ENCODE results near the gene MYO3A.

Gene MYO3A, protein sequence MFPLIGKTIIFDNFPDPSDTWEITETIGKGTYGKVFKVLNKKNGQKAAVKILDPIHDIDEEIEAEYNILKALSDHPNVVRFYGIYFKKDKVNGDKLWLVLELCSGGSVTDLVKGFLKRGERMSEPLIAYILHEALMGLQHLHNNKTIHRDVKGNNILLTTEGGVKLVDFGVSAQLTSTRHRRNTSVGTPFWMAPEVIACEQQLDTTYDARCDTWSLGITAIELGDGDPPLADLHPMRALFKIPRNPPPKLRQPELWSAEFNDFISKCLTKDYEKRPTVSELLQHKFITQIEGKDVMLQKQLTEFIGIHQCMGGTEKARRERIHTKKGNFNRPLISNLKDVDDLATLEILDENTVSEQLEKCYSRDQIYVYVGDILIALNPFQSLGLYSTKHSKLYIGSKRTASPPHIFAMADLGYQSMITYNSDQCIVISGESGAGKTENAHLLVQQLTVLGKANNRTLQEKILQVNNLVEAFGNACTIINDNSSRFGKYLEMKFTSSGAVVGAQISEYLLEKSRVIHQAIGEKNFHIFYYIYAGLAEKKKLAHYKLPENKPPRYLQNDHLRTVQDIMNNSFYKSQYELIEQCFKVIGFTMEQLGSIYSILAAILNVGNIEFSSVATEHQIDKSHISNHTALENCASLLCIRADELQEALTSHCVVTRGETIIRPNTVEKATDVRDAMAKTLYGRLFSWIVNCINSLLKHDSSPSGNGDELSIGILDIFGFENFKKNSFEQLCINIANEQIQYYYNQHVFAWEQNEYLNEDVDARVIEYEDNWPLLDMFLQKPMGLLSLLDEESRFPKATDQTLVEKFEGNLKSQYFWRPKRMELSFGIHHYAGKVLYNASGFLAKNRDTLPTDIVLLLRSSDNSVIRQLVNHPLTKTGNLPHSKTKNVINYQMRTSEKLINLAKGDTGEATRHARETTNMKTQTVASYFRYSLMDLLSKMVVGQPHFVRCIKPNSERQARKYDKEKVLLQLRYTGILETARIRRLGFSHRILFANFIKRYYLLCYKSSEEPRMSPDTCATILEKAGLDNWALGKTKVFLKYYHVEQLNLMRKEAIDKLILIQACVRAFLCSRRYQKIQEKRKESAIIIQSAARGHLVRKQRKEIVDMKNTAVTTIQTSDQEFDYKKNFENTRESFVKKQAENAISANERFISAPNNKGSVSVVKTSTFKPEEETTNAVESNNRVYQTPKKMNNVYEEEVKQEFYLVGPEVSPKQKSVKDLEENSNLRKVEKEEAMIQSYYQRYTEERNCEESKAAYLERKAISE (N-terminal part only)

DNA sequence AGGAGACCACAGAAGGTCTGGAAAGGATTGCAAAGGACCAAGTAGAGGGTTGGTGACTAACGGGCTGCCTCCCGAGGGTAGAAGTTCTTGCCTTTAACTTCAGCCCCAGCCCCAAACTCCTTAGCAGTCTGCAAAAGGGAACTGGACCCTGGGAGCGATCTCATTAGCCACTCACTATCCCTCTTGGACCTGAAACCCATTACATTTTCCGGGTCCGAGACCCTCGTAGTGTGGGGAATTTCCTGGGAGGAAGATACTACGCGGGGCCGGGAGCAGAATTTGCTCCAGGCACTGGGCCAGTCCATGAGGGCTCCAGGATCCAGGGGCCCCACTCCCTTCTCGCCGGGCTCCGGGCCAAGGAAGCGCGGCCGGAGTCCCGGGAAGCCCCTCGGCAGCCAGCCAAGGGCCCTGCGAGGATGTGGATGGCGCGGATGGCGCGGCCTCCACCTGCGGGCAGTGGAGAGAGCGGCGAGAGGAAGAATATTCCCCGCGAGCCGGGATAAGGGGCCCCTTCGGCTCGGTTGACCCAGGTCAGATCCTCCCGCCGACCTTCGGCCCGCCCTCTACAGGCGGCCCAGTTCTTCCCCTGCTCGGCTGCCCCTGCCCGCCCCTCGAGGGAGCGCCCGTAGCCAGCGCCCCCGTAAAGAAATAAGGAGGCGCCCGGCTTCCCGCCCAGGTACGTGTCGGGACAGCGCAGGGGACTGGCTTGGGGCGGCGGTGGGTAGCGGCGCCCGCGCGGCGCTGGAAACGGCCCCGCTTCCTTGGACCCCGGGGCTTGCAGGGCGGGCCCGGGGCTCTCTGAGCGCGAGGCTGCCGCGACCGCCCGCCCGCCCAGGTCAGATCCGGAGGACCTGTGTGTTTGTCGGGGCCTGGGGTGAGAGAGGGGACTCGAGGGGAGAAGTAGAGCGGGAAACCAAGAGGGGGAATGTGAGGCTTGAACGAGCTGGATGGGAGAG lies at the start of gene MYO3A:
Gene MYO3A (plus strand): TSS at position 577 of the 956 bp plus-strand sequence. CDS start 17,882 bp downstream, outside the sequence.
- no peak for DNase-seq

DNA sequence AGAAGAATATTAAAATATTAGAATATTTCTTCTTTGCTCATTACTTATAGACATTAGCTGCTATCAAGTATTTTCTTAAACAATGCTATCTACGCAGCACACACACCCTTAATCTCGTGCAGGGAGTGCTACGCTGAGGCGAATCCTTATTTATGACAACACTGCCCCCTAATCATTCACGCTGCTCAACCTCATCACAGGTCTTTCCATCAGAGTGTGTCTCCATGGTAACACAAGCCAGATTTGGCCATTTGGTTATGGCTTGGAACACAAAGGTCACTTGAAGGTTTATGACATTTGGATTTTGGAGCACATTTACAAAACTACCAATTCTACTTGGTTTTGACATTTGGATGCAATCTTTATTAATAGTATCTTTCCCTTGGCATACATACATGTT lies 45.4 kb upstream of the MYO3A start:
- DNase-seq, result no peak

DNA sequence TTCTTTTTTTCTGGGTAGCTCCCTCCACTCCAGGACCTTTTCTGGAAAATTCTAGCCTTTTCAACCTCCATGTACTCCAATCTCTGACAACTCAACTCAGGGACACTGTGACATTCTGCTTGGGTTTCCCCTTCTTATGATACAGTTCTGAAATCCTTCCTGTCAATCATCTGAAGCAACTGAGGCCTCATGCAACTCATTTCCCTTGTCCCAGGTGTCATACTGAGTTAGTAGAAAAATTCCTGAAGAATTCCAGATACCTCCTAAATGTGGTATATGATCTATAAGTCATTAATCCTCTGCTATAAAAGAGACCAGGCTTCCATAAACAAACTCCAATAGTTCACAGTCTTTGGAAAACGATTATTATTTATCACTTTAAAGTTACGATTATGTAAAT lies 43.0 kb upstream of the MYO3A start:
- DNase-seq, result no peak

DNA sequence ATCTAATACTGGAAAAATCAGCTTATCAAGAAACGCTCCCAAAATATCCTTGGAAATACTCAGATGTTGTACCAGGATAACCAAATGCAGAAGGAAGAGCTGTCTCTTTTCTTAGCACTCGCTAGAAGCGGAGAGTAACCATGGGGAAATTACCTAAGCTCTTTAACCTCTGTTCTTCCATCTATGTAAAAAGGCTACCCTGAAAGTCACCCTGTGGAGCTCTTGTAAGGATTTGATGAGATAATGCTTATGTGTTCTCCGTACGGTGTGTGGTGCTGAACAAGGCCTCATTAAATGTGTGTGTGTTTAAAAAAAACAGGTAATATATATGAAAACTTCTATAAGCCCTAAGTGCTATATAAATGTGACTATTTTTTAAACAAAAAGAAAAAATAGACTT lies 38.2 kb upstream of the MYO3A start:
- no peak for DNase-seq

DNA sequence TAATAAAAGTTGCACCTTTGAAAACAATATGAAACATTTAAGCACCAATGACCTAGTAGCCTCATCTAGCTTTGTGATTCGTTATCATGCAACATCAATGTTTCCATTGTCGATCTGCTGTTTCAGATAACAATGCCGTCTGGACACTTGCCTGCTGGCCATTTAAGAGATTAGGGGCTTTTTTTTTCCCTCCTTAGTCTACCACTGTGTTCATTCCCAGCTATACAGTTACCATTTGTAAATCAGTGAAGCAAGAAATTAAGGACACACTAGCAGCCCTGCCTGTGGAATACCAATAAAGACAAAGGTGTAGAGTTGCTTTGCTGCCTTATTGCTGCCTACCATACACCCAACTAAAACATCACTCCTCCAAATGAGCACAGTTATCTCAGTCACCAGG lies 37.6 kb upstream of the MYO3A start:
- no peak for DNase-seq

DNA sequence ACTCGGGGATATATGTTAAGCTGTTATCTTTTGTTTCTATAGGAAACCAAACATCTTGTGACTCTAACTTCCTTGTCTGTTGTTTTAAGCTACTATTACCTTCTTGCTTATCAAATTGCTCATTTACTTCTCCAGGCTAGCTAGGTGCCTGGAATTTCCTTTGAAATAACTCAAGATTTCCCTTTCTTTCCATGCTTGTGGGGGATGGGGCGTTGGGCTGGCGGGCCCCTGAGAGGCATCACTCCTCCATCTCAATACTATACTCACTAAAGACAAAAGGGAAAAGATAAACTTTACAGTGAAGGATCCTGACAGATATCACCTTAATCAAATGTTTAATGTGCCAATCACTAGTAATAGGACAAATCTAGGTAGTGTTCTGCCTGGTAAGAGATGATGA lies 34.7 kb upstream of the MYO3A start:
- no peak for DNase-seq

DNA sequence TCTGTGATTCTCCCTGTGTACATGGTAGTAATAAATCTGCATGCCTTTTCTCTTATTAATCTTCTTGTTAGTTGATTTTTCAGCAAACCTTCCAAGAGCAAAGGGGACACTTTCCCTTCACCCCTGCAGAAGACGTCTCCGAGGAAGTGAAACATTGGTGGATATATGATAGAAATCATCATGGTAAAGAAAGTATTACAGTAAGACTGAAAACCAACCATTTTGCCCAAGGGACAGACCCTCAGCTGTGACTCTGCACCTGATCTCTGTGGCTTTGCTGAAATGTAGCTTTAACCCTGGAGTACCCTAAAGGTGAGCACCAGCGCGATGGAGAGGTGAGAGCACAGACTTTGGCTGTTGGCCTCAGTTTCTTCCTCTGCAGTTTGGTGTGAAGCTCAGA lies 32.8 kb upstream of the MYO3A start:
- no peak for DNase-seq

DNA sequence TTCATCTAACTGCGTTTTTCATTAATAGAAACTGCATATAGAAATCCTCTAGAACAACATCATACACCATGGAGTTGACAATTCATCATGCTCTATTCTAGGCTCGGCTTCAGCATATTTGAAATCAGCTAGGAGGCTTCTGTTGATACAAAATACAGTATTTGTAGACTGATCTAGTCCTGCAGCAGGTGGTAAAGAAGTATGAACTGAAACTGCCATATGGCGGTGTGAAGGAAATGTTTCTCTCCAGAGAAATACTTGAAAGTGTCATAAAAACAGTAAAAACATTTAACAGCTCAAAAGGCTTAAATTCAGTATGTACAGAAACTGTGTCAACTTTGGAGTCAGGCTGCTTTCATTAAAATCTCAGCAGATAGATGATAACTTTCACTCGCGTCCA lies 32.0 kb upstream of the MYO3A start:
- DNase-seq, result no peak

DNA sequence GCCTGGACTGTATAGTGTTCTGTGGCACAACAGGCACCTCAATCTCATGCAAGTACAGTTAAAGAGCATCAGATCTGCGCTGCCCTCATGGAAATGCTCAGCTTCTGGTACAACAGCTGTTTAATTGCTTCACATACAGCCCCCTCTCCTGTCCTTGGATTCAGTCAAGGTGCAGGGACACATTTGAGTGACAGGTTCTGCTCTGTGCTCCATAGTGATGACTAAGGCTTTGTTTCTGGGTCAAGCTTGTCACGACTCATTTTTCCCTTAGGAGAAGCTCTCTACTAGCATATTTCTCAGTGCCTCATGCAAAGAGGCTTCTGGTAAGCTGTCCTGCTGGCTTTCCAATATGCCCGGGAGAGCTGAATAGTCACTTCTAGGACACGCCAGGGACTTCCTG lies 26.8 kb upstream of the MYO3A start:
- no peak for DNase-seq

DNA sequence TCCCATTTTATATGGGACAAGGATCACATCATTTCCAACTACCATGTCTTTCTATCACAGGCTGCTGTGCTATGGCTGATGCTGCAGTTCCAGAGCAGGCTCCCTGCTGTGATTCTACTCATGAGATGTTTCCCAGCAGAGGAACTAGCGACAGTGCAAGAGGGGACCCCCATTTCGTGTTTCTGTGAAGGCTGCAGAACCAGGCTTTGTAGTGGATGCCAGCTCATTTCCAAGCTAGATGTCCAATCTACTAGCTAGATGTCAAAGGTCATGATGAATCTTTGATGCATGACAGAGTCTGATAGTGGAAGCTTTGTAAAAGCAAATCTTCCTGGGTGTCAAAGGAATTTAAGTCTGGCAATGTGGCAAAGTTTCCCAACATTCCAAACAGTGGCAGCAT lies 21.2 kb upstream of the MYO3A start:
- DNase-seq, result no peak

DNA sequence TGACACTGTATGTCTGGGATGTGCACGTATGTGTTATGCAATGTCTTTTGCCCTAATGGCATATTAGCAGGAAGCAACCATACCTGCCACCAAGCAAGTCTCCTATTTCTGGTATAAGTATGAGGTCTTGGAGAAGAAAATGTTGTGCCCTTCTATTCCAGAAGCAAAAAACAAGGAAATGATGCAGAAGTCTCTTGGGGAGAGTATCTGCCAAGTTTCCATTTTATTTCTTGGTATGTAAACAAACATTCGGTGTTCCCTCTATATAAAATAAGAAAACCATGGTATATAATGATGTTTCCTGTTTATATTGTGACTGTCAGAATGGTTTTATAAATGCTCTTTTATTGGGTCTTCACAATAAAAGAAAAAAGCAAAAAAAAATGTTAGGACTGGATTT lies 19.3 kb upstream of the MYO3A start:
- no peak for DNase-seq

DNA sequence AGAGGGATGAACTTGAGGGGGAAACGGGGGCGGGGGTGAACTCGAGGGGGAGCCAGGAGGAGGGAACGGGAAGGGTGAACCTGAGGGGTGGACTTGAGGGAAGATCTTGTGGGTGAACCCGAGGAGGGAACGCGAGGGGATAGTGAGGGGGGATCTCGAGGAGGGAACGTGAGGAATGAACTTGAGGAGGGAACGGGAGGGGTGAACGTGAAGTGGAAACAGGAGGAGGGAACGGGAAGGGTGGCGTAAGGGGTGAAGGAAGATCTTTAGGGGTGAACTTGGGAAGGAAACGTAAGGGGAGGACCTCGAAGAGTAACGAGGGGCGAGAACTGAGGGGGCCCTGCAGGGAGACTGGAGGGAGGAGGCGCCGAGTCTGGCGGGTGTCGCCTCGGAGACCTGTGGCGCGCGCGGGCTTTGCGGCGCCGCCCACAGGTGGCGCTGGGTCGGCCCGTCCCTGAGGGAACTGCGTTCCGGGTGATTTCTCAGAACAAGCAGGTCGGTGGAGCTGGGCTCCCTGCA lies 651 bp downstream of the MYO3A start:
- no peak for DNase-seq

DNA sequence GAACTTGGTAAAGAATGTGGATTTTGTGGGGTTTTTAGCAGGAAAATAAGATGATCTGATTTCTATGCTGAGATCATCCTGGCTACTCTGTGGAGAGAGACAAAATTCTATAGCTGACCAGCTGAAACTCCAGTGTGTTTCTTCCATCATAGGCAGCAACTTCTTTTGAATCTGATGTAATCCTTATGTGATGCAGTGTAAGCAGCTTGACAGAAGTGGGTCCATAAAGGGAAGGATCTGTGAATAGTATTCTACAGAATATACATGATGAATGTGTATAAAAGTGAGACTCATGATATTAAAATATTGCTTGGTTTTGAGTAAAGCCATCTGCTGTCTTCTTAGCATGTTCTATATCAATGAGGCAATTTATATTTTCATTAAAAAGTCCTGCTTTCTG lies 4.4 kb downstream of the MYO3A start:
- DNase-seq, result no peak

DNA sequence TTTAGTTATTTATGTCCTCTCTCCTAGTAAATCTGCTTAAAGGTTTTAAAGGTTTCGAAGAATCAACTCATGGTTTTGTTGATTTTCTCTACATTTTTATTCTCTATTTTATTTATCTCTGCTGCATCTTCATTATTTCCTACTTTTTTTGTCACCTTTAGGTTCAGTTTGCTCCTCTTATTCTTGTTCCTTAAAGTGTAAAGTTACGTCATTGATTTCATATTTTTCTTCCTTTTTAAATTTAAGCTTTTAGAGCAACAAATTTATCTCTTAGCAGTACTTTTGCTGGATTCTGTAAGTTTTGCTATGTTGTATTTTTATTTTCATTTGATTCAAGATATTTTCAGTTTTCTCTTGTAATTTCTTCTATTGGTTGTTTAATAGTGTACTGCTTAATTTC lies 10.7 kb downstream of the MYO3A start:
- no peak for DNase-seq

DNA sequence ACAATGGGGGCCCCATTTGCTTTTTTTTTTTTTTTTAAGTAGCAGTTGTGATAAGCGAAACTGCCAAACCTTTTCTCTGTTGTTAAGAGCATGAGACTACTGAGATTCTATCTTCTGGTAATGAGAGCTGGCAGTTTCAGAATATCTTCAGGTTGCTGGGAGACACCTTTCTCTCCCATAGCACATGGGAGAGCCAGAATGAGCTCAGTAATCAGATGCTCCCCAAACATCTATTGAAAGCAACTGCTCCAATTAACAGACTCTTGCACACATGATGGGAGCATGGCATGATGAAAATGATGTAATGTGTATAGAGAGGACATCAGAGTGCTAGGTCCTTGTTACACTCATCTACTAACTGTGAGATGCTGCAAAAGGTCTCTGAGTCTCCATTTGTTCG lies 18.8 kb downstream of the MYO3A start:
- no peak for DNase-seq

DNA sequence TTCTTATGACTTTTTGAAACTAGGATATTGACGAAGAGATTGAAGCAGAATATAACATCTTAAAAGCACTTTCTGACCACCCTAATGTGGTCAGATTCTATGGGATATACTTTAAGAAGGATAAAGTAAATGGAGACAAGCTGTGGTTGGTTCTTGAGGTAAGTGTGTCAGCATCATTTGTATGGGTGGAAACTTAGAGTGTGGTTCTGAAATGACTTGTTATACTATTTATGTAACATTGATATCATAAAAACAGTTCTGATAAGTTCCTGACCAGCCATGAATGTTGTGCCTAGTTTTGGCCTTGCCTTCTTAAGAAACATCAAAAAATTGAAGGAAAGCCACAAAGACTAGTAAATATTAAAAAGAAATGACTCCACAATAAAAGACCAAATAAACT lies 20.8 kb downstream of the MYO3A start:
- DNase-seq, result no peak

DNA sequence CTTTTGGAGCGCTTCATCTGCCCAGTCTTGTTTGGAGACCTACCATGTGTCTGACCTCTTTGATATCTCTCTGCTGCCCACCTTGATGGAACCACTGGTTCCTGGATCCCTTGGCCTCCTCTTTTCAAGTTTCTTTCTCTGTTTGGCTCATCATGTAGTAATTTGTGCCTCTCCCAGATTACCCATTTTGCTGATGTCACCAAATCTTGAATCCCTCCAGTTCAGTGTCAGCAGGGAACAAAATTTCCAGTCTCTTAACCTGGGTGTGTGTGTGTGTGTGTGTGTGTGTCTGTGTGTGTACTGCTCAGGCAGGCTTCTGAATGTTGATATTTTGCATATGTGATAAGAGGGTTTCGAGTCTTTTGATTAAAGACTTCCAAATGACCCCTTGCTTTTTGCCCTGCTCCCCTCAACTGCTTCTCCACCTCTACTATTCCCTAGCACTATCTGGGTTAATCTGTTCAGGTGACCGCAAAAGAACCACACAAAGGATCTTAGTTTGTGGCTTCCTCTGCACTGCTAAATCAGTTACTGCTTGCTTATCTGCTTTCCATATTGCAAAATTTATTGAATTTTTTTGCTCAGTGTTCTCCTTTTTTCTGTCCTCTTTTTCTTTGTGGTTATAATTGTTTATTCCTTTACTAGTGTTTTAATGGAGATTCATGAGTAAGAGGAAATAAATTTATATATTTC lies 25.7 kb downstream of the MYO3A start:
- DNase-seq, result no peak

DNA sequence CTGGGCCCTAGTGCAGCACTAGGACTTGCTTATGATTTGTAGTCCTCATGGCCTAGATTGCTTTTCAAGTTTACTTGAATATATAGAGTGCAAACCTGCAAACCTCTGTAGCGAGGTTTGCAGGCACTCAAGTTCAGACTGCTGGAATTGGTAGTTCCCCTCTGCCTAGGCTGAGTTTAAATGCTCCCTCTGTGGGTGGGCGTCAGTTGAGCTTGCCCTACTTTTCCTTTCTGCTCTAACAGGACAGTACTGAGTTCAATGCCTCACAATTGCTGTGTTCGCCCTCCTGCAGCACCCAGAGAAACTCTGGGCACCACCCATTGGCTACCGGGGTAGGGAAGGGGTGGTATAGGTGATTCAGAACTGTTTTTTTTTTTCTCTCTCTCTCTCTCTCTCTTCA lies 31.6 kb downstream of the MYO3A start:
- no peak for DNase-seq

DNA sequence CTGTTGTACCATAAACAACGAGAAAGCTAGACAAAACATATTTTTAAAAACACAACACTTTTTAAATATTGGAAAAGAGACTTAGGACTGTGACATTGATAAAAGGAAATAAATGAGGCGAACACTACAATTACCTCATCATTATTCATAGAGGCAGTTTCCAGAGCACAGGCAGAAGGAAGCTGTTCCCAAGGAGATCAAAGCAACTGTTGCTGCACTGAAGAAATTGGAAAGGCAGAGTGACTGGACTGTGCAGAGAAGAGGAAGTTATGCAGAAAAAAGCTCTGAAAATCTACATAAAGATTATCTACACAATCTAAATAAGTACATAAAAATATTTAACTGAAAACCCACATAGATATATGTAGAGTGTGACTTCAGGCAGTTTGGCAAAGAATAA lies 32.8 kb downstream of the MYO3A start:
- DNase-seq, result no peak

DNA sequence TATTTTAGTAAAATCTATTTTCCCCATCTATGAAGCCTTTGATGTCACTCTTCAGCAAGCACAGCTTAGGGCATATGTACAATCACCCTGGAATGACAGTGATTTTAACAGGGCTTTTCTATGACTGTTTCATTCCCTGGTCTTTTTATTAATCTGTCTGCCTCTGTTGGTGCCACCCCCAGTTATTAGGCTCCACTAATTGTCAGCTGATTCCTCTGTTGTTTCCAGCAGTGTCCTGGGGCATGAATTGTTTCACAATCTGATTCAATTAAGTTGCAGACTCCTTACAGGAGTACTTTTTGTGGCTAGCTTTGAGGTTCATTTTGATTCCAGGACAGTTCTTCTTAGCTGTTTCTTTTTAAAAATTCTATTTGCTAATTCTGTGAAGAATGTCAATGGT lies 38.6 kb downstream of the MYO3A start:
- DNase-seq, result no peak

DNA sequence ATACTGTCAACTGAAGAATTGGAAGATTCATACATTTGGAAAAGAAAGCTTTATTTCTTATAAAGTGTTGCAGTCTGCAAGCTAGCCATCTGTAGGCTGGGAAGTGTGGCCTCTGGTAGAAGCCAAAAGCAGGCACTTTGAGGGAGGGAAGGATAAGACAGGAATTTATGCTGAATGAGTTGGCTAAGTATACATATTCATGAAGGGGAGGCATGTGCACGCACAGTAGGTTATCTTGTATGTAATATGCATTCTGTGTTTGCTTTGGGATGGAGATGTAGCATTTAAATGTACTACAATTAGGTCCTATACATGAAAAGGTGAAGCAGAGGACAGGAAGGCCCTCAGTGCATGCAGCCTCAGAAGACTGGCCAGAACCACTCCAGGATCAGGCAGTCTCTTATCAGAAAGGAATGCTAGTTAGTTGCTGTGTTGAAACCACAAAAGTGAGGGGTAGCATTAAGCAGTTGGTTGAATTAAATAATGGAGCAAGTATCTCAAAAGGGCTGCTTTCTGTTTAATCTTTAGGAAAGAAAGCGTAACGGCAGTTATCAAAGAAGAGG lies 40.9 kb downstream of the MYO3A start:
- no peak for DNase-seq

Data from RPMI8226 (cell line).